NCI-H2171 (cell line): Measurements from ENCODE around the gene ZNRF4.

Experiments
- DNase-seq: peaks from one replicate; lab custom pipeline; 2025; lab: John Stamatoyannopoulos, UW

ZNRF4 gene

DNA sequence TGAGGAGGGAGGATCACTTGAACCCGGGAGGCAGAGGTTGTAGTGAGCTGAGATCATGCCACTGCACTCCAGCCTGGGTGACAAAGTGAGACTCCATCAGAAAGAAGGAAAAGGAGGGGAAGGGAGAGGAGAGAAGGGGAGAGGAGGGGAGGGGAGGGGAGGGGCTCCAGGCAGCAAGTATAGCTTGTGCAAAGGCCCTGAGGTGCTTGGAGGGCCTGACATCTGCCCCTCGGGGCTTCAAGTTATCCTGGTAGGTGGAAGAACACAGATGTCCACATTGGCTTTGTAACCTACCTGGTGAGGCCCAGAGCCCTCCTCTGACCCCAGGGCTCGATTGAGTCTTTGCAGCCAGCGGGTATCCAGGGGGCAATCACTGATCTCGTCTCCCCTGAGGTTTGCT is 11.5 kb upstream of the ZNRF4 start:
- DNase-seq, result no peak

DNA sequence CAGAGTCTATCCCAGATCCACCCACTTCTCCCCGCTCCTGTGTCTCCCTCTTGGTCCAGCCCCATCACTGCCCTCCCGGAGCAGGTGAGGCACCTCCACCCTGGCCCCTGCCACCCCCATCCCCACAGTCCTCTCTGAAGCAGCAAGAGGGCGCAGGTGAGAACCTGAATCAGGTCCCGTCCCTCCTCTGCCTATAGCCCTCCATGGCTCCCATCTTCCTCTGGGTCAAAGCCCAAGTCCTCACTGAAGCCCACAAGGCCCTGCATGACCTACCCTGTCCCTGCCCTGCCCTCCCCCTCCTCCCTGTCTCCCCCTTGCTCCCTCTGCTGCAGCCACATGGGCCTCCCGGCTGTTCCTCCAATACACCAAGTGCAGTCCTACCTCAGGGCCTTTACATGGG is 10.8 kb upstream of the ZNRF4 start:
- no peak for DNase-seq

DNA sequence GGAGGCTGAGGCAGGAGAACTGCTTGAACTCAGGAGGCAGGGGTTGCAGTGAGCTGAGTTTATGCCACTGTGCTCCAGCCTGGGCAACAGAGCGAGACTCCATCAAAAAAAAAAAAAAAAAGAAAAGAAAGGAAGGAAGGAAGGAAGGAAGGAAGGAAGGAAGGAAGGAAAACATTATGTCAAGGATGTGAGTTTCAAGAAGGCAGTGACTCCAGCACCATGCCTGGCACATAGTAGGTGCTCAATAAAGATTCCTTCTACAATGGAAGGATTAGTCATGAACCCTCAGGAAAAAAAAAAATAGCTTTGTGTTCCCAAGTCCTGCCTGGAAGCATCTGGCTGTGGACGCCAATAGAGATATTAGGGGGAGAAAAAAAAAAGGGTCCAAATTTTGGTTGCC is 10.1 kb upstream of the ZNRF4 start:
- DNase-seq, result no peak

DNA sequence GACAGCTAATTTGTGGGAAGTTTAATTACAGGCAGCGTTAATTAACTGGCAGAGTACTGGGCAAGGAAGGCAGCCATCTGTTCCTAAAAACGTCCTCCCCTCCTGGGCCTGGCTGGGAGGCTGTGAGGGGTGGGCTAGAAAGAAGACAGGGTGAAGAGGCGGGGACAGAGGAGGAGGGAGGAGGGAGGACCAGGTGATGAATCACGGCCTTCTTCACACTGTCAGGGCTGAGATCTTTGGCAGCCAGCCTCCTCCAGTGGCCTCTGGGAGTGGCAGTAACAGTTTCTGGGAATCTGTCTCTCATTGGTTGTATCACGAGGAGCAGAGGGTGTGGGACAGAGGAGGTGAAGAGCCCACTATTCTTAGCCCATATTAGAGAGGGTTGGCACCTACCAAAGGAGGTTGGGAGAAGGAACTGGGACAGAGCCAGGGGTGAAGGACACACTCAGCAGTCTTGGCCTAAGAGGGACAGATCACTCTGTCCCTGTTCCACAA is 9.6 kb upstream of the ZNRF4 start:
- peak; percentile 90 for DNase-seq

DNA sequence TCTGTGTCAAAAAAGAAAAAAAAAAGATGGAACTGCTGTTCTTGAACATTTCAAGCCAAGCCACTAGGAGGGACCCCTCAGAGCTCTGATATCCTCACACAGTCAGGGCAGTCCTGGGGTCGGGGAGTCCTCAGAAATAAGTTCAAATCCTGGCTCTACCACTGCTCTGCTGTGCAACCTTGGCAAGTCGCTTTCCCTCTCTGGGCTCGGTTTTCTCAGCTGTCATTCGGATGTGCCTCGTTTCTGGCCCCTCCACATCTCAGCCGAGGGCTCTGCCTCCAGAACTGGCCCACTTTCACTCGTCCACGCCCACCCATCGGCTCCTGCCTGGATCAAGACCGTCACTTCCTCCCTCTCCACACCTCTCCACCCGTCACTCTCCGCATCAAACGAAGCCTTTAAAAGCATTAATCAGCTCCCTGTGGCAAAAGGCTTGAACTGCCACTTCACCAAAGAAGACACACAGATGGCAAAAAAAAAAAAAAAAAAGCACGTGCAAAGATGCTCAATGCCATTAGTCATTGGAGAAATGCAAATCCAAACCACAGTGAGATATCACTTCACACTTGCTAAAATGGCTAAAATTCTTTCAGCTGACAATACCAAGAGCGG is 7.4 kb upstream of the ZNRF4 start:
- peak; percentile 71 for DNase-seq

DNA sequence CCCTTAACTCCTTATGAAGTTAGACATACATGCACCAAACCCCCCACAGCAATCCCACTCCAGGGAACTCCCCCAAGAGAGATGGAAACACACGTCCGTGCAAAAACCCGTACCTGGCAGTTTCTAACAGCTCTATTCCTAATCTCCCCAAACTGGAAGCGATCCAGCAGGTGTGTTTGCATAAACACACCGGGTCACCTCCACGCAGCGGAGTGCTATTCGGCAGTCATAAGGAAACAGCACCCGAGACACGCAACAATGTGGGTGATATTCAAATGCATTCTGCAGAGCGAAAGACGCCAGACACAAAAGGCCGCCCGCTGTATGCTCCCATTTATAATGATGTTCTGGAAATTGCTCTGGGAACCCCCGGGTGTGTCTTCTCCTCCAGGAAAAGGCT is 6.8 kb upstream of the ZNRF4 start:
- no peak for DNase-seq

DNA sequence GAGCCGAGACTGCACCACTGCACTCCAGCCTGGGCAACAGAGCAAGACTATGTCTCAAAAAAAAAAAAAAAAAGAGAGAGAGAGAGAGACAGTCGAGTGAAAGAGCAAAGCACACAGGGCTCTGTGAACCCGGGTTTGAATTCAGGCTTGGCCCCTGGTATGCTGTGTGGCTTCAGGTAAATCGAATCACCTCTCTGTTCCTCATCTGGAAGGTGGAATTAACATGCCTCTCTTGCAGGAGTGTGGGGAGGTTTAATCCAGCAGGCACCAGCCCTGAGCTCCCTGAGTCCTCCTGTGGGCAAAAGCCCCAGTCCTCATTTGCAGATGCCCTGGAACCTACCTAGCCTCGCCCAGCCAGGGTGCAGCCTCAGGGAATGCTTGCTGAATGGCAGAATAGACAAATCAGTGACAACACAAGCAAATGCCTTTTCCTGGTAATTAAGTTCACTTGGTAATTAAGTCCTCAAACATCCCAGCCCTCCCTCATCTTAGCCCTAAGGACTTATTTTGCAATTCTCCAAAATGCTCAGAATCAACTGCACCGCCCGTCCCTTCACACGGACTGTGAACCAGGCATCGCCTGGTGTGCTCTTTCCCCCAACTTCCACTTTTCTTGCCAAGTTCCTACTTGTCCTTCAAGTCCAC is 4.6 kb upstream of the ZNRF4 start:
- DNase-seq, result no peak

DNA sequence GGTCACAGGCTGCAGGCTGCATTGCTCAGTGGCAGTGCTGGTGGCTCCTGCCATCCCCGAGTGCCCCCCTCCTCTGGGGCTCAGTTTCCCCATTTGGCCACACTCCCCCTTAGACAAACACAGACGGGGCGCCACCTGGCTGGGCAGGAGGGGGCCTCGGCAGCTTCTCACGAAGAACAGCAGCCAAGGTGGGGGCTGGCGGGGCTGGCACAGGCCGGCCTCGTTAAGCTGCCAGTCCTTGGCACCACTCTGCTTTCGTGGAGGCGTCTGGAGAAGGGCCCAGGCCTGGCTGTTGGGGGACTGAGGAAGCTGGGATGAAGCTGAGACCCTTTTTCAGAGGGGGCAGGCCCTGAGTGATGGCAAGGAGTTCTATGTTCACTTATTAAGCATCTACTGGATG is 3.7 kb upstream of the ZNRF4 start:
- no peak for DNase-seq

DNA sequence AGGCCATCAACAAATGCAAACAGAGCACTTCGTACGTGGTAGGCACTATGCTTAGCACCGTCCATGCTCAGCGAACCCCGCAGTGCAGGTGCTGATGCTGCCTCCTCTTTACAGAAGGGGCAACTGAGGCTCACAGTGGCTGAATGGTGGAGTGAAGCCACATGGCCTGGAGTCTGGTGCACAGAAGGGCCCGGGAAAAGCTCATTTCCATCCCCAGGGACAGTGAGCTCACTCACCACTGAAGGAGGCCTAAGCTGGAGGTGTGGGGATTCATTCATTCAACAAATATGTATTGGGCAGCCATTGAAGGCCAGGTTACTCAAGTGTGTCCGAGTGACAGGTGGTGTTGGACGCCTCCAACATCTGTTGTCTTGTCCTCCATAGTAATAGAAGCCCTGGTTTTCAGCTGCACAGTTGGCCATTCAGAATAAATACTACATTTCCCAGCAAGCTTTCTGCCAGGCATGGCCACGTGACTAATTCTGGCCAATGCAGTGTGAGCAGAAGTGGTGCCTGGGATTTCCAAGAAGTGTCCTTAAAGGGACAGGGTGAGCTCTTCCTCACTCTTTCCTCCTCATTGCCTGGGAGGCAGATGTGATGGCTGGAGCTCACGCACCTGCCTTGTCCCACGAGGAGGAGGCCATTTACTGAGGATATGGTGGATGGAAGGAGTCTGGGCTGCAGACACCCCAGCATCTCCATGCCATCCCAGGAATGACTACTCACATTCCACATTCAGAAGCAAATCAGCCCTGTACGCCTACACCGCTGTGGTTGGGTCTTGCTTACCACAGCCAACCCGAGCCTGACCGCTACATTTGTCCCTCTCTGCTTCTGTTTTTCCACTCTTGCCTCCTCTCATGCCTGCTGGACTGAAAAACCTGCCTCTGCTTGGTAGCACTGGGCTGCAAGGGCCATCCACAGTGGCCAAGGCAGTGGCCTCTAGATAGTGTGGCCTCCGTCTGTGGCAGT is 2.3 kb upstream of the ZNRF4 start:
- no peak for DNase-seq

DNA sequence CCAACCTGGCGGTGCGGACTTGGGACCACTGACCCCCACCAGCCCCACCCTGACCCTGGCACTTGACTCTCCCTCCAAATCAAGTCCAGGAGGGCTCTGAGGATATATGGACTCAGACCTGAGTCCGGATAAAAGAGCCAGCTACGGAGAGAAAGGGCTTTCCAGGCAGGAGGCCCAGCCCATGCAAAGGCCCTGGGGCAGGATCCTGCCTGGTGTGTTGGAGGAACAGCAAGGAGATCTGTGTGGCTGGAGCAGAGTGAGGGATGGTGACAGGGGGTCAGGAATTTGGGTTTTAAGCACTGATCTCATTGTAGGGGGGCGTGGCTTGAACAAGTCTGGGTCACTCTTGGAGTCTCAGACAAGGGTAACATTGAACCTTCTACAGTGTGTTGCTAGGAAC is 474 bp upstream of the ZNRF4 start:
- no peak for DNase-seq

DNA sequence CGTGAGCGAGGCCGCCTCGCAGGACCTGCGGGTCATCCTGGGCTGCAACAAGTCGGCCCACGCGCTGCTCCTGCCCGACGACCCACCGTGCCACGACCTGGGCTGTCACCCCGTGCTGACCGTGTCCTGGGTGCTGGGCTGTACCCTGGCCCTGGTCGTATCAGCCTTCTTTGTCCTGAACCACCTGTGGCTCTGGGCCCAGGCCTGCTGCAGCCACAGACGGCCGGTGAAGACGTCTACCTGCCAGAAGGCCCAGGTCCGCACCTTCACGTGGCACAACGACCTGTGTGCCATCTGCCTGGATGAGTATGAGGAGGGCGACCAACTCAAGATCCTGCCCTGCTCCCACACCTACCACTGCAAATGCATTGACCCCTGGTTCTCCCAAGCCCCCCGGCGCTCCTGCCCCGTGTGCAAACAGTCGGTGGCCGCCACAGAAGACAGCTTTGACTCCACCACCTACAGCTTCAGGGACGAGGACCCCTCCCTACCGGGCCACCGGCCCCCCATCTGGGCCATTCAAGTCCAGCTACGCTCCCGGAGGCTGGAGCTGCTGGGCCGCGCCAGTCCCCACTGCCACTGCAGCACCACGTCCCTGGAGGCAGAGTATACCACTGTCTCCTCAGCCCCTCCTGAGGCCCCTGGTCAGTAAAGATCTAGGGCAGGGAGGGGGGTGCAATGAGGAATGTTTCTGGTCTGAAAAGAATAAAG is 1.1 kb downstream of the ZNRF4 start:
- DNase-seq, result no peak

DNA sequence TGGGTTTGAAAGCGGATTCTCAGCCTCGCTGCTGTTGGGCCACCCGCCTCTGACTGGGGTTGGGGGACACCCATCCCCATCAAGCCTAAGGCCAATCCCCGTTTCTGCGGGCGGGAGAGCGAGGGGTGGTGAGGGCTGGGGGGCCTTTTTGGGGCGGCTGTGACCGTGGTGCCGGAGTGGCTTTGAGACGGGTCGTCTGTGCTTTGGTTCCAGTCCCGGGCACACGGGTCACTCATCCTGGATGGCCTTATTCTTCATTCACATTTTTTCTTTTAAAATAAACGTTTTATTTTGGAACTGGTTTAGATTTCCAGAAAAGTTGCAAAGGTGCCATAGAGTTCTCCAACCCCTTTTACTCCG is 1.6 kb downstream of the ZNRF4 start:
- no peak for DNase-seq

DNA sequence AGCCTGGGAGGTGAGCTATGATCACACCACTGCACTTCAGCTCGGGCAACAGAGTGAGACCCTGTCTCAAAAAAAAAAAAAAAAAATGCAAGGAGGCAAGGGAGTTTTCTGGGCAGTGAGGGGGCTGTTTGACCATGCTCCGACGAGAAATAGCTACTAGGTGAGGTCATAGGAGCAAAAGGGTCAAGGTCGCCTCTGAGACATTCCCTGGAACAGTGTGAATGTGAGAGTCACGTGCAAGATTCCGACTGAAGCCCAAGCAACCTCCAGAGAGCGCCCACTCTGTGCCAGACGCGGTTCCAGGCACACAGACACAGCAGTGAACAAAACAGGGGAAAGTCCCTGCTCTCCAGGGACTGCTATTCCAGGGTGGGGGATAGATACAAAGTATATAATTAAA is 2.5 kb downstream of the ZNRF4 start:
- DNase-seq, result no peak

DNA sequence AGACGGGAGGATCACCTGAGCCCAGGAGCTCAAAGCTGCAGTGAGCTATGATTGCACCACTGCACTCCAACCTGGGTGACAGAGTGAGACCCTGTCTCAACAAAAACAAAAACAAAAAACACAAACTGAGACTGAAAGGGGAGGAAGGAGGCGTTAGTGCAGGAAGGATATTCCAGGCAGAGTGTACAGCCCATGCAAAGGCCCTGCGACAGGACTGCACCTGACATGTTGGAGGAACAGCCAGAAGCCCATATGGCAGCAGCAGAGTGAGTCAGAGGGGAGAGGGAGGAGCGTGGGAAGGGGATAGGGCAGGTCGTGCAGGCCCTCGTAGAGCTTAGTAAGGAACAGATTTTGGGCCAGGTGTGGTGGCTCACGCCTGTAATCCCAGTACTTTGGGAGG is 3.2 kb downstream of the ZNRF4 start:
- no peak for DNase-seq

DNA sequence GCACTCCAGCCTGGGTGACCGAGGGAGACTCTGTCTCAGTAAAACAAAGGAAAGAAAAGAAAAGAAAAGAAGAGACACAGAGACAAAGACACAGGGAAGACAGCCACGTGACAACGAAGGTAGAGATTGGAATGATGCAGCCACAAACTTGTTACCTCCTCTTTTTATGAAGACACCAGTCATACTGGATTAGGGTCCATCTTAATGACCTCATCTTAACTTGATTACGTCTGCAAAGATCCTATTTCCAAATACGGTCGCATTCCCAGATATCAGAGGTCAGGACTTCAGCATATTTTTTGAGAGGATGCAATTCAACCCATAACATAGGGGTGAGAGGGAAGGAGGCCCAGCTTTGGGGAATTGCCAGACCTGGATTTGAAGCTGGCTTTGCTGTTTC is 4.1 kb downstream of the ZNRF4 start:
- no peak for DNase-seq

DNA sequence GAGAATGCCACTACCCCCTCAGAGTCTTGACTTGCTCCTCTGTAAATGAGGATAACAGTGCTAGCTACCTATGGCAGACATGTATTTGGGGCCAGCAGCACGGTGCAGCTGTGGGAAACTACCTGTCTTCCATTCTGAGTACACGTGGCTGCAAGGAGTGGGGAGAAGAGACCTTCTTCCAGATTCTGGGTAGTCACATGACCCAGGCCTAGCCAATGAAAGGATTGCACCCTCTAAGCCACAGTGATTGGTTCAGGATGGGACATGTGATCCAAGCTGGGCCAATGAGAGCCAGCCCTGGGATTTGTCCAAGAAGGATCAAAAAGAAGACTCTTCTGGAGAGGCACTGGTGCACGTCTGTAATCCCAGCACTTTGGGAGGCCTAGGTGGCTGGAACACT is 5.5 kb downstream of the ZNRF4 start:
- DNase-seq, result no peak

DNA sequence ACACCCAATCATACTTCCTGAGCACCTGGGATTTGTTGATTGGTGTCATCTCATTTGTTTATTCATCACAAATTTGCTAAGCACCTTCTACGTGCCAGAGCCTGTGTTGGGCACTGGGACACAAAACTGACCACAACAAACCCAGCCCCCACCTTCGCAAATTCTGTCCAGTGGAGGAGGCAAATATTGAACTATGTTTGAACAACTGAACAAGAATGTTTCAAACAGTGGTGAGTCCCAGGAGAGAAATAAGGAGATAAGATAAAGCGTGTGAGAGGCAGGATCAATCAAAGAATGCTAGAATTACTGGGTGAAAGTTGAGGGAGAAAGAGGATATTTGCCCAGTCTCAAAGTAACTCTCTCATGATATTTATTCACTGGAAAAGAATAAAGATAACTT is 8.7 kb downstream of the ZNRF4 start:
- no peak for DNase-seq

DNA sequence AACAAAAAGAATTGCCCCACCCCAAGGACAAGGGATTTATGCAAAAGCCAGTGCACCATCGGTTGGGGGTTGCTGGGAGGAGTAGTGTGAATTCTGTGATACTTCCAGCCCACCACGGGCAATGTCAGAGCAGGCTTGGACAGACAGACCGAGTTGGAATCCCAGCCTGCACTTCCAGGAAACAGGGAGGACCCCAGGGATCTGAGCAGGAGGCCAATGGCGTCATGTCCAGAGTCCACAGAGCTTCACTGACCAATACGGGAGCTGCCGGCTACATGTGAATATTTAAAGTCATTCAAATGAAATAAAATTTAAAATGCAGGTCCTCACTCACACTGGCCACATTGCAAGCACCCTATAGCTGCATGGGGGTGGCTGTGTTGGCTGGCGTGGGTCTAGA is 10.9 kb downstream of the ZNRF4 start:
- DNase-seq, result no peak

DNA sequence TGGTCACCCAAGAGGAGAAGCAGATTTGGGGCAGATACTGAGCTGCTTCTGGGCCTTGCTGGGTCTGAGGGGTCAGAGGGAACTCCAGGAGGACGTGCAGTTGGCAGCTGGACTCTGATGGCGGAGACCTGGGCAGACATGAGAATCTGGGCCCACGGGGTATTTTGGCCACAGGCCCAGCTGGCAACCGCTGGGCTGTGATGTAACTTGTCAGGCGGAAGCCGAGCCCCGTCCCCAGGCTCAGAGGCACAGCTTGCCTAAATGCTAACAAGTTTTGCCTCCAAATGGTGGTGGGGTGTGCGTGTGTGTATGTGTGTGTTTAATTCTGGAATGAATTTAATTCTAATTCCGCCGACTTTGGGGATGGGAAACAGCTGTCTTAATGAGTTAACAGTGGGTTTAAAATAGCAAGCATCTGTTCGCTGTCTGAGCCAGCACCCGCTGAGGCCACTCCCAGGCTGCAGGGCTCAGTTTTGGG is 11.6 kb downstream of the ZNRF4 start:
- DNase-seq, result no peak

DNA sequence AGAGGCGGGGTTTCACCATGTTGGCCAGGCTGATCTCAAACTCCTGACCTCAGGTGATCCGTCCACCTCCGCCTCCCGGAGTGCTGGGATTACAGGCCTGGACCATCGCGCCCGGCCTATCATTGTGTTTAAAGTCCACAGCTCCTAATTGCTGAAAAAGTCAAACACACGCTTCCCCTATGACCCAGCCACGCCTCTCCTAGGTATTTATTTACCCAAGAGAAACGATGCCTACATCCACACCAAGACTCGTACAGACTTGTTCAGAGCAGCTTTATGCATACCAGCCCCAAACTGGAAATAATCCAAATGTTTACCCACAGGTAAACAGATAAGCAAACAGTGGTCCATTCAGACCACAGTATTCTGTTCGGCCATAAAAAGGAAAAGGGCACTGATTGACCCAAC is 15.1 kb downstream of the ZNRF4 start:
- no peak for DNase-seq

DNA sequence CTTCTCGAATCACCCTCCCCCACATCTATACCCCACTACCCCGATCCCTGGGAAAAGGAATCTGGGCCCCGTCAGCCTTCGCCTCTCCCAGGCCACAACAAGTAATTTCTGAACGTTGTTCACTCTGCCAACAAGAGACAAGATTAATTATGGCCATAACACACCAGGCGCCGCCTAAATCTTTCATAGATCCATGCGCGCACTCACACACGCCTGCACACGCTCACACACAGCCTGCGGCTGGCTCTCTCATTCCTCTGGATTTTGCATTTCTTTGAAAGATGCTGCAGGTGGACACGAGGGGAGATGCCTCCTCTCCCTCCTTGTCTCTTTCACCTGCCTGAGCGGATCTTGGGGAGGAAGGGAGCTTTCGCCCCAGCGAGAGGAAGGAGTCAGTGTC is 17.1 kb downstream of the ZNRF4 start:
- DNase-seq, result no peak

DNA sequence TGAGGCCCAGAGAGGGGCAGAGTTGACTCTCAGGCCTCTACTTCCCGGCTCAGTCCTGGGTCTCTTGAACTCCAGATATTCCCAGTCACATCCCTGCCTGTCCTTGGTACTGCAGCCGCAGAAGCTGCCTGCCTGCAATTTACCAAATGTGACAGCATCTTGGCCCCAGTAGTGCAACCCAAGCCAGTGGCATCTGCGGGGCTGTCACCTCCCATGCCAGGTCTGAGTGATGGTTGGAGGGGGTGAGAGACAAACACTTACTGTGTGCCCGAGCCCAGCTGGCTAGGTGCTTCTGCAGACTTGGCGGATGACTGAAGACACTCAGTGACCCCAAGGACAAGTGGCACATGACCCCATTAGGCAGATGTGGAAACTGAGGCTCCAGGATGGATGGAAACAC is 18.4 kb downstream of the ZNRF4 start:
- DNase-seq, result no peak
